HEK293T (cell line): ENCODE results near the gene EML6.

Source experiments
- CTCF ChIA-PET: fragments of 350-600 bp; formaldehyde crosslinking; extraction: SDS; loops from one replicate; lab custom pipeline; 2021; ENCODE audit warnings: antibody characterized with exemption, inconsistent platforms; lab: Yijun Ruan, JAX
- POLR2A ChIA-PET: fragments of 350-600 bp; formaldehyde crosslinking; extraction: SDS; loops from one replicate; lab custom pipeline; 2020; ENCODE audit warnings: antibody characterized with exemption, inconsistent platforms; lab: Yijun Ruan, JAX
- DNase-seq: peaks from one replicate; pipeline ENCODE4 v3.0.0; 2012; ENCODE audit warnings: mixed read lengths; ENCODE audit errors: extremely low spot score
- ARNT ChIP-seq: fragments of 450-650 bp; IDR thresholded peaks from 2 replicates; pipeline ENCODE4 v1.6.1; 2017; ENCODE audit warnings: mild to moderate bottlenecking
- BHLHE40 ChIP-seq: fragments of 450-650 bp; IDR thresholded peaks from 2 replicates; pipeline ENCODE4 v1.6.1; 2016; ENCODE audit warnings: mild to moderate bottlenecking, moderate library complexity, borderline replicate concordance
- CTBP1 ChIP-seq: fragments of 450-650 bp; IDR thresholded peaks from 2 replicates; pipeline ENCODE4 v1.6.1; 2016; ENCODE audit warnings: borderline replicate concordance
- ELF4 ChIP-seq: fragments of 450-650 bp; IDR thresholded peaks from 2 replicates; pipeline ENCODE4 v1.6.1; 2017; ENCODE audit warnings: antibody characterized with exemption
- FOXA1 ChIP-seq: fragments of 450-650 bp; IDR thresholded peaks from 2 replicates; pipeline ENCODE4 v1.6.1; 2016; ENCODE audit warnings: mild to moderate bottlenecking
- FOXK2 ChIP-seq: fragments of 450-650 bp; IDR thresholded peaks from 2 replicates; pipeline ENCODE4 v1.6.1; 2016; ENCODE audit warnings: mild to moderate bottlenecking
- FOXM1 ChIP-seq: fragments of 450-650 bp; IDR thresholded peaks from 2 replicates; pipeline ENCODE4 v1.6.1; 2017; ENCODE audit warnings: mild to moderate bottlenecking, borderline replicate concordance
- HDGF ChIP-seq: fragments of 450-650 bp; IDR thresholded peaks from 2 replicates; pipeline ENCODE4 v1.6.1; 2017; ENCODE audit warnings: antibody characterized with exemption, borderline replicate concordance
- L3MBTL2 ChIP-seq: fragments of 450-650 bp; conservative IDR thresholded peaks from 2 replicates; pipeline ENCODE4 v1.6.1; 2016; ENCODE audit warnings: mild to moderate bottlenecking
- LEF1 ChIP-seq: fragments of 450-650 bp; IDR thresholded peaks from 2 replicates; pipeline ENCODE4 v1.6.1; 2017; ENCODE audit warnings: mild to moderate bottlenecking, borderline replicate concordance
- NFRKB ChIP-seq: fragments of 450-650 bp; IDR thresholded peaks from 2 replicates; pipeline ENCODE4 v1.6.1; 2016; ENCODE audit warnings: mild to moderate bottlenecking, moderate library complexity
- SP1 ChIP-seq: fragments of 450-650 bp; IDR thresholded peaks from 2 replicates; pipeline ENCODE4 v1.6.1; 2017
- SUZ12 ChIP-seq: fragments of 450-650 bp; IDR thresholded peaks from 2 replicates; pipeline ENCODE4 v1.6.1; 2016; ENCODE audit warnings: mild to moderate bottlenecking
- TARDBP ChIP-seq: fragments of 450-650 bp; IDR thresholded peaks from 2 replicates; pipeline ENCODE4 v1.6.1; 2016
- ZNF384 ChIP-seq: fragments of 450-650 bp; IDR thresholded peaks from 2 replicates; pipeline ENCODE4 v1.6.1; 2016
- TF ChIP-seq, protein P1 (sequence below): fragments of 450-650 bp; IDR thresholded peaks from 2 replicates; pipeline ENCODE4 v1.6.1; 2016

EML6 gene

GRCh38 chr2:54820558-54820957, 97.1 kb downstream of the EML6 start:
- ChIA-PET POLR2A (no interaction called here), CTCF (interaction anchor here (1.4 kb wide), 1 partner anchor 18 kb away, joined by 3 read pairs; no protein-coding TSS in a partner anchor)
- no peak for DNase-seq
- no peak for TF ChIP-seq HDGF
- no peak for TF ChIP-seq CTBP1
- TF ChIP-seq ELF4 = no peak
- TF ChIP-seq L3MBTL2 = no peak
- TF ChIP-seq SUZ12 = no peak
- no peak for TF ChIP-seq ZNF384
- TF ChIP-seq FOXK2 = no peak
- TF ChIP-seq NFRKB = no peak
- TF ChIP-seq, protein P1, sequence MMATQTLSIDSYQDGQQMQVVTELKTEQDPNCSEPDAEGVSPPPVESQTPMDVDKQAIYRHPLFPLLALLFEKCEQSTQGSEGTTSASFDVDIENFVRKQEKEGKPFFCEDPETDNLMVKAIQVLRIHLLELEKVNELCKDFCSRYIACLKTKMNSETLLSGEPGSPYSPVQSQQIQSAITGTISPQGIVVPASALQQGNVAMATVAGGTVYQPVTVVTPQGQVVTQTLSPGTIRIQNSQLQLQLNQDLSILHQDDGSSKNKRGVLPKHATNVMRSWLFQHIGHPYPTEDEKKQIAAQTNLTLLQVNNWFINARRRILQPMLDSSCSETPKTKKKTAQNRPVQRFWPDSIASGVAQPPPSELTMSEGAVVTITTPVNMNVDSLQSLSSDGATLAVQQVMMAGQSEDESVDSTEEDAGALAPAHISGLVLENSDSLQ = no peak
- no peak for TF ChIP-seq ARNT
- no peak for TF ChIP-seq BHLHE40
- no peak for TF ChIP-seq SP1
- no peak for TF ChIP-seq FOXM1
- no peak for TF ChIP-seq FOXA1
- no peak for TF ChIP-seq LEF1
- TF ChIP-seq TARDBP = no peak

- no peak for TF ChIP-seq FOXA1
- POLR2A ChIA-PET = no interaction called here
- CTCF ChIA-PET = interaction anchor here (1.2 kb wide), 1 partner anchor 15 kb away, joined by 5 read pairs; no protein-coding TSS in a partner anchor
- no peak for DNase-seq
These were observed 101.1 kb downstream of the EML6 start for GRCh38 chr2:54824567-54824966.

DNA sequence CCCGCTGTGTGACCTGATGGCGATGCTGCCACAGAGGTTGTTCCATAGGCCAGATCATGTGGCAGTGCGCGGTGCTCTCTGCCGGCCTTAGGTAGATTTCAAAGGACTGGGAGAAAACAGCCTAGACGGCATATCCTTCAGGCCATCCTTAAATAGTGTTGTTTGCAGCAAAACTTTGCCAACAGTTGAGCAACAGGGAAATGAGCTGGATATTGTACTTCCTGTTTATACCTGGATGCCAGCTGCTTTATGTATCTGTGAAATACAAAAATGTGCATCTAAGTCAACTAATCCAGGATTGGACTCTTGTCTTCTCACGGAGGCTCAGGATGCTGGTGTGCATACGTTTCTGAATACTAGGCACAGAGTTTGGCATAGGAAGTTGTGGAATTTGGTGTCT, 107.1 kb downstream of the EML6 start:
- ChIA-PET CTCF (interaction anchor here (1.6 kb wide), 1 partner anchor 8 kb away, joined by 7 read pairs; no protein-coding TSS in a partner anchor), POLR2A (no interaction called here)
- no peak for DNase-seq
- no peak for TF ChIP-seq FOXK2
- no peak for TF ChIP-seq ZNF384
- no peak for TF ChIP-seq ELF4
- no peak for TF ChIP-seq TARDBP
- no peak for TF ChIP-seq ARNT
- TF ChIP-seq NFRKB = no peak
- no peak for TF ChIP-seq L3MBTL2
- no peak for TF ChIP-seq SP1
- no peak for TF ChIP-seq BHLHE40
- TF ChIP-seq FOXM1 = no peak
- TF ChIP-seq FOXA1 = no peak
- TF ChIP-seq CTBP1 = no peak
- TF ChIP-seq SUZ12 = no peak
- no peak for TF ChIP-seq LEF1

DNA sequence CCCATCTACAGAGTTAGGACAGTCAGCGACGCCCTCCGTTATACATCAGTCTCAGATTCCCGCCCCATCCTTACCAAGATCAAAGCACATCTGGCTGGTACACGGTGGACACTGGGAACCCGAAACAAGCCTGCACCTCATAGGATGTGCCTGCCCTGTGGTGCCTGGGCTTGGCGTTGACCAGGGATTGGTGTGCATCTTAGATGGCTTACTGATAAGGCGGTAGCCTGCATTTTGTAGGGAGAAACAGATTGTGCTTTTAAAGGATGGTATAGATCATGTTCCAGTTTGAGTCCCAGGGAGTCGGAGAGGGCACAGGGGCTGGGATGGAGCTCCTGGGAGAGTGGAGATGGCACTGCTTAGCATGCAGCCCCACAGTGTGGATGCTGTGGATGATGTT, 108.0 kb downstream of the EML6 start:
- POLR2A ChIA-PET = no interaction called here
- no peak for DNase-seq
- CTCF ChIA-PET = no interaction called here
- TF ChIP-seq FOXM1 = no peak
- TF ChIP-seq LEF1 = no peak
- no peak for TF ChIP-seq NFRKB
- no peak for TF ChIP-seq ELF4
- no peak for TF ChIP-seq ZNF384
- TF ChIP-seq SUZ12 = no peak
- TF ChIP-seq, protein P1 = no peak
- TF ChIP-seq FOXA1 = no peak
- TF ChIP-seq BHLHE40 = no peak
- TF ChIP-seq SP1 = no peak
- no peak for TF ChIP-seq CTBP1
- no peak for TF ChIP-seq L3MBTL2
- no peak for TF ChIP-seq FOXK2
- no peak for TF ChIP-seq ARNT
- TF ChIP-seq TARDBP = no peak
- TF ChIP-seq HDGF = no peak

DNA sequence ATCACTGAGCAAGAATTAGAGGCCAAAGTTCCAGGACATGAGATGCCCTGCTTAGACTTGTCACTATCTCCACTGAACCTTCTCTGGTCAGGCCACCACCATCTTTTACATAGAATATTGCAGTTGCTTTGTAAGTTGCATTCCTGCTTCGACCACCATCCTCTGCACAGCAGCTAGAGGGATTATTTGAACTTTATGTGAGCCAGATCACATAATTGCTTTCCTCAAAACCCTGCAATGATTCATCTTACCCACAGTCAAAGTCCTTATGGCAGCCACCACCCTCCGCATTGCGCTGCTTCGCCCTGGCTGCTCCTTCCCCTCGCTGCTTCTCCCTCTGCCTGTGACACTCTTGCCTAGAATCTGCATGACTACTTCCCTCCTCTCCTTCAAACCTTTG, 111.3 kb downstream of the EML6 start:
- DNase-seq = no peak
- POLR2A ChIA-PET = no interaction called here
- TF ChIP-seq SP1 = no peak
- no peak for TF ChIP-seq BHLHE40
- no peak for TF ChIP-seq ELF4
- no peak for TF ChIP-seq FOXM1
- TF ChIP-seq, protein P1 = no peak
- no peak for TF ChIP-seq FOXA1
- no peak for TF ChIP-seq ARNT
- TF ChIP-seq NFRKB = no peak
- no peak for TF ChIP-seq SUZ12
- CTCF ChIA-PET = interaction anchor here (0.6 kb wide), 1 partner anchor 28 kb away, joined by 5 read pairs; no protein-coding TSS in a partner anchor

DNA sequence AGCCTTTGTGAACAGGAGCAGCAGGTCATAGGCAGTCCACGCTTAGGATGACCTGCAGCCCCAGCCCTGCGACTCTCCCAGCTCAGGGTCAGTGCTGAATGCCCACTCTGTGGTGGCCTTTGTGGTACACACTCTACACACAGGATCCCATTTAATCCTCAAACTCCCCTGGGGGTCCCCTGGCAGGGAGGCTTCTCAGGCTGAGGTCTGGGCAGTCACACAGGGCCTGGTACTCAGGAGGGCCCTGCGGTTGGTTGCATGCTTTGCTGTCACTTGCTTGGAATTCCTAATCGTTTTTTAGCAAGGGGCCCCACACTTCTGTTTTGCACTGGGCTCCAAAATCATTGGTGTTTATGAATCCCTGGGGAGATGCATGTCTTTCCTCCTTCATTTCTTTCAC, 113.0 kb downstream of the EML6 start:
- no peak for DNase-seq
- CTCF ChIA-PET = no interaction called here
- POLR2A ChIA-PET = no interaction called here
- no peak for TF ChIP-seq ARNT
- no peak for TF ChIP-seq HDGF
- TF ChIP-seq SUZ12 = no peak
- TF ChIP-seq L3MBTL2 = no peak
- no peak for TF ChIP-seq TARDBP
- no peak for TF ChIP-seq ELF4
- TF ChIP-seq, protein P1 = no peak
- TF ChIP-seq BHLHE40 = no peak
- TF ChIP-seq FOXA1 = no peak
- no peak for TF ChIP-seq FOXK2
